ENCODE data around the gene MSI2.

The MSI2 gene

GRCh38 chr17:57657211-57657610 lies 400.9 kb downstream of the MSI2 start:
- no peak for ATAC-seq
- no peak for TF ChIP-seq ISL1 (CRISPR knock-in tag; IDR thresholded peaks at IDR 0.05)
- no peak for TF ChIP-seq OSR1 (CRISPR knock-in tag; IDR thresholded peaks at IDR 0.05)
- TF ChIP-seq TSHZ2 (CRISPR knock-in tag; IDR thresholded peaks at IDR 0.05), result no peak
- TF ChIP-seq POU6F1 (CRISPR knock-in tag; IDR thresholded peaks at IDR 0.05; ENCODE audit: borderline replicate concordance, low read depth), result no peak
- TF ChIP-seq GLIS3 (CRISPR knock-in tag; IDR thresholded peaks at IDR 0.05), result no peak
- TF ChIP-seq PPARA (CRISPR knock-in tag; IDR thresholded peaks at IDR 0.05; ENCODE audit: borderline replicate concordance), result no peak

- TF ChIP-seq TCF4 (CRISPR knock-in tag; IDR thresholded peaks at IDR 0.05; ENCODE audit: borderline replicate concordance), result no peak
- no peak for ATAC-seq
Observed at GRCh38 chr17:57662041-57662440, 405.7 kb downstream of the MSI2 start.

GRCh38 chr17:57662644-57663308 lies 406.5 kb downstream of the MSI2 start:
- peak; percentile 98 for ATAC-seq
- TF ChIP-seq TCF4 (CRISPR knock-in tag; IDR thresholded peaks at IDR 0.05; ENCODE audit: borderline replicate concordance), result peak; percentile 61; the same call in 1 of the 2 replicates
- no peak for TF ChIP-seq RARB (CRISPR knock-in tag; IDR thresholded peaks at IDR 0.05)
- TF ChIP-seq POU6F1 (CRISPR knock-in tag; IDR thresholded peaks at IDR 0.05; ENCODE audit: borderline replicate concordance, low read depth), result no peak
- TF ChIP-seq TOX (CRISPR knock-in tag; IDR thresholded peaks at IDR 0.05; ENCODE audit: borderline replicate concordance), result no peak
- no peak for TF ChIP-seq ARNTL (CRISPR knock-in tag; IDR thresholded peaks at IDR 0.05; ENCODE audit: borderline replicate concordance, low read depth)
- TF ChIP-seq CSDC2 (CRISPR knock-in tag; IDR thresholded peaks at IDR 0.05), result no peak
- peak; percentile 70; the same call in 1 of the 2 replicates for TF ChIP-seq TSHZ2 (CRISPR knock-in tag; IDR thresholded peaks at IDR 0.05)
- 0 out of 2 replicates have a peak, but pooled peaks have one; percentile 23 for TF ChIP-seq CSRNP3 (CRISPR knock-in tag; IDR thresholded peaks at IDR 0.05)
- no peak for TF ChIP-seq ISL1 (CRISPR knock-in tag; IDR thresholded peaks at IDR 0.05)
- no peak for TF ChIP-seq PATZ1 (CRISPR knock-in tag; IDR thresholded peaks at IDR 0.05; ENCODE audit: borderline replicate concordance)
- peak; percentile 78 for TF ChIP-seq SNAI2 (CRISPR knock-in tag; IDR thresholded peaks at IDR 0.05)
- TF ChIP-seq BACH2 (CRISPR knock-in tag; IDR thresholded peaks at IDR 0.05; ENCODE audit: borderline replicate concordance), result peak; percentile 83
